Measurements from ENCODE around the gene HS6ST1.
"Not testable (repeated sequence)": the region's sequence is repeated elsewhere in the genome, so short reads cannot be mapped to it uniquely, and the experiment has no call there.

HS6ST1 gene

DNA sequence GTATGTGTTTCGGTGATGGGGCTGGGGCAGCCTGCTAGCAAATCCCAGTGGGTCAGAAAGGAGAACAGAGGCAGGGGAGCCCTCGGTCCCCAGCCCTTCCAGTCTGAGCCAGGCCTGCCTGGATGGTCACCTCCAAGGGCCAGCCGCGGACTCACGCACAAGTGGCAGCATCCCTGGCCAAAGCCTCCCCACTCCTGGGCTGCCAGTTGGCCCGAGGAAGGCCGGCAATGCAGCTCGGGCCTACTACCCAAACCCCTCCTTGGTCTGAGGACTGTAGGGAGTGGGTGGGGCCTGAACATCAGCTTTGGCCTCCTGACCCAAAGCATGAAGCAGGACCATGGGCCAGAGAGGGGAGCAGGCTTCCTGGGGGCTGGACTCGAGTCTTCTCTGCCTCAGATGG lies 51.5 kb downstream of the HS6ST1 start:
- DNase-seq (ENCODE audit: low spot score) = not testable (repeated sequence)

DNA sequence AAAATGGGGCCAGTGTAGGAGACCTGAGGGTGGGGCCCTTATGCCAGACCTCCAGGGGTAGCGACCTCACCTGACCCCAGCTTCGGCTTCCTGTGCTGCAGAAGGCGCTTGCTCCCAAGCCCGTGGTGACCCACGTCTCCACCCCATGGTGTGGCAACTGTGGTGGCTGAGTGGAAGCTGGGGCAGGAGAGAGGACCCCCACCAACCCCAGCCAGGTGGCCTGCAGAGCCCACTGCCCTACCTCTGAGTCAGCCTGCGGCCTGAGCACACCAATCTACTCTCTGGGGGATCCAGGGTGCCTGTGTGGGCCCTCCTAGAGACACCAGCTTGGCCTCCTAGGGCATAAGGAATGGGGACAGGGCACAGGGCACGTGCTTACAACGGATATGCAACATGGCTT lies 52.2 kb downstream of the HS6ST1 start:
- not testable (repeated sequence) for DNase-seq (ENCODE audit: low spot score)

DNA sequence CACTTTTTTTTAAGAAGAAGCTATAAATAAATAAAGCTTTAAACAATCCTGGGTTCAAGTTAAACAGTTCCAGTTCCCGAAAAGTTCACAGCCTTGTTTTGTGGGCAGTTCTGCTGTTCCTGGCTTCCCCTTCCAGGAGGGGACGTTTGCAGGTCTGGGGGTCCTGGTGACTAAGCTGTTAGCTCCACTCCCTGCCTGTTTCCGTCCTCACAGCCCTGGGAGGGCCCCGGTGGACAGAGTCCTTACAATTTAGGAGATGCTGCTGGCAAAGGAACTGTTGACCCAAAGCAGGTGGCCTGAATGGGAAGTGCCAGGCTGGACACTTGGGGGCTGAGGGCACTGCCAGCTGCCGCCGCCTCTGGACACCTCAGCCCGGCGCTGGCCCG lies 53.1 kb downstream of the HS6ST1 start:
- DNase-seq (ENCODE audit: low spot score) = not testable (repeated sequence)

DNA sequence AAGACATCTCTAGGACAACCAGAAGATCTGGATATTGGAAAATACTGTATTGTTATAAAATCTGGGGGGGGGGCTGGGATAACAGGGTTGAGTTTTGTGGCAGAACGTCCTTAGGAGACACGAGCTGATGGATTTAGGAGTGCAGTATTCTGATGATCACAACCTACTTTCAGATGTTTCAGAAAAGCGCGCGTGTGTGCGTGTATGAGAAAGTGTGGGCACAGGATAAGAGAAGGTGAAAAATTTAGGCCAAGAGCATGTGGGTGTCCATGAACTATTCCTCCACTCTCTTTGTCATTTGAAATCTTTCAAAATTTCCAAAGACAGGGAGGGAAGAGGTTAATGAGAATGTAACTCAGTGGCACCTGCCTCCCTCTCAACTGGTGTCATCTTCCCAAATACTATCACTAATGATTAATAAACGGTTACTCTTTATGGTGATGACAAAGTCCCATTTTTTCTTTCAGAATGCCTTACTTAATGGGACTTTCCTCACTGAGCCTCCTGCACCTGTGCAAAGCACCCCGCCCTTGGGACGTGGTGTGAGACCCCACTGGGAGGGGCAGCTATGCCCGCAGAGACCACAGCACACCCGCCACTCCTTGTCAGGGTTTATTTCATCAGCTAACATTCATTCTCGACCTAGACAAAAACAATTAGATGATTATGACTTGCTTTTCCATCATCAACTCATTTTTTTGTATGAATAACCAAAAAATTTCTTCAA lies 53.6 kb downstream of the HS6ST1 start:
- no peak for DNase-seq (ENCODE audit: low spot score)

DNA sequence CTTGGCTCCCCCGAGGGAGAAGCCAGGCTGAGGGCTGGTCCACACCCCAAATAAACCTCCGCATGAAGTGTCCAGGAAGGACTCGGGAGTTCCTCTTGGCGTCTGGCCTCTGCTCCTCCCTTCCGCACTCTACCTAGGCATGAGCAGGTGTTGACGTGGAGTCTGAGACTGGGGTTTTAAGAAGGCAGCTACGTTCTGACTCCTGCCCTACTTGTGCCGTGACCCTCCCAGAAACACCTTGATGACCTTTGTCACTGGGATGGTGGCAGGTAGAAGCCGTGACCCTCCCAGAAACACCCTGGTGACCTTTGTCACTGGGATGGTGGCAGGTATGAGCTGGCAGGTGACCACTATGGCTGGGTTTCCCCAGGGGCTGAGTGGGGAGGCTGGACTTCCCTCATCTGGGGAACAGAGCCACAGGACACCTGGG lies 54.8 kb downstream of the HS6ST1 start:
- DNase-seq (ENCODE audit: low spot score) = no peak

DNA sequence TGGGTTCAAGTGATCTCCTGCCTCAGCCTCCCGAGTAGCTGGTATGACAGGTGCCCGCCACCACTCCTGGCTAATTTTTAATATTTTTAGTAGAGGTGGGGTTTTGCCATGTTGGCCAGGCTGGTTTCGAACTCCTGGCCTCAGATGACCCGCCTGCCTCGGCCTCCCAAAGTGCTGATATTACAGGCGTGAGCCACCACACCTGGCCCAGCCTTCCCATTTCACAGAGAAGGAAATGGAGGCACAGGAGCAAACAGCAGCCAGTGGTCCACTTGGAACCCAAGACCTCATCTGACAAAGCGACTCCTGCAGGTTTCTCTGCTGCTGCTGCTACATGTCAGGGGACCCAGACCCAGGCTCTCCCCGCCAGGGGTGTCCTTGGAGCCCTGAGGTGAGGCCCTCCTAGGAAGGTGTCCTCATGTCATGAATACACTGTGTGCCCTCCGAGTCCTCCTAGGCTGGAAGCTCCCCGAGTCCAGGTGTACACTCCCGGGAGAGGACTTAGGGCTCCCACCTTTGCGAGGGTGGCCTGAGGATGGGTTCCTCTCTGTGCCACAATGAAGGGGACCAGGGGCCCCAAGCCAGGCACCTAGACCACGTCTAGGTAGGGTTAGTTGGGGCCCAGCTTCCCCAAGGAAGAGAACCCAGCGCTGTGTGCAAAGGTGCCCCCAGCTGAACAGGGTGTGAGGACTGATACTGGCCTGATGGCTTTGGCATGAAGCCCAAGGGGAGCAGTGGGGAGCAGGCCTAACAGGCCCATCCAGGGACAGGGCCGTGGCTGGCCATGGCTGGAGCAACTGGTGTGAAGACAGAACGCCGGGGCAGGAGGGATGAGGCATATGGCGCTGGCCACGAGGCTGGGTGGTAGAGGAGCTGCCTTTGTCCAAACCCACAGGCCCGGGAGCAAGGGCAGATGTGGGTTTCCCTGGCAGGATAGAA lies 56.1 kb downstream of the HS6ST1 start:
- DNase-seq (ENCODE audit: low spot score) = no peak

DNA sequence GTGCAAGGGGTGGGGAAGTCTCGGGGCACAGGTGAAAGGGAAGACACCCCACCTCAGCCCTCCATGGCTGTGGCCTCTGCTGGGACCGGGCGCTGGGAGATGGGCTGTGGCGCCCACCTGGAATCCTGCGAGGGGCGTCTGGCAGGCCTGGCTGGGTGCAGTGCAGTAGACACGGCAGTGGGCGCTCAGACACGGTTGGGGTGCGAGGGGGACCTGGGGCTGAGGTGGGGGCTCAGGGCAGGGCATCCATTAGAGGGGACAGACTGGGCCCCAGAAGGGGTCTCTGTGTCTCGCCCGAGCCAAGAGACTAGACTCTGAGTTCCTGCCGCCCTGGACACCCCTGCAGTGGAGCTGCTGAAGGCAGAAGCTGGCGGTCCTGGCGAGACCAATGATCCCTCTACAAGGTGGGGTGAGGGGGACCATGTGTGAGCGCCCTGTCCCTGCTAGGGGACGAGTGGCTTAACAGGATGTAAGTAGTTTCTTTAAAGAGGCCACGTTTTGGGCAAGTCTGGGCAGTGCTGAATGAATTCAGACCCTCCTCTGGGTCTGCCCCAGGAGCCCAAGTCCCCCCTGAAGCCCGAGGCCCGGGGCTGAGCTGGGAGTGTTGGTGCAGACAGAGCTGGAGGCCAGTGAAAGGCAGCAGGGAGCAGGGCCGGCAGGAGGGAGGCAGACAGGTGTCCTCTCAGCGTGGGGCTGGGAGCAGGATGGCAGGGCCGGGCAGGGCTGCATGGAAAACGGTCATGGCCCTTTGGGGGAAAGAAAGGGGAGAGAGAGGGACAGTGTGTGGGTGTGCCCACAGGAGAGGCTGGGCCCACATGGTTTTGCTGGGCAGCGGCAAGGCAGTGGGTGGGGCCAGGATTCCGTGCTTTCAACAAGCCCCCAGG lies 57.2 kb downstream of the HS6ST1 start:
- no peak for DNase-seq (ENCODE audit: low spot score)

DNA sequence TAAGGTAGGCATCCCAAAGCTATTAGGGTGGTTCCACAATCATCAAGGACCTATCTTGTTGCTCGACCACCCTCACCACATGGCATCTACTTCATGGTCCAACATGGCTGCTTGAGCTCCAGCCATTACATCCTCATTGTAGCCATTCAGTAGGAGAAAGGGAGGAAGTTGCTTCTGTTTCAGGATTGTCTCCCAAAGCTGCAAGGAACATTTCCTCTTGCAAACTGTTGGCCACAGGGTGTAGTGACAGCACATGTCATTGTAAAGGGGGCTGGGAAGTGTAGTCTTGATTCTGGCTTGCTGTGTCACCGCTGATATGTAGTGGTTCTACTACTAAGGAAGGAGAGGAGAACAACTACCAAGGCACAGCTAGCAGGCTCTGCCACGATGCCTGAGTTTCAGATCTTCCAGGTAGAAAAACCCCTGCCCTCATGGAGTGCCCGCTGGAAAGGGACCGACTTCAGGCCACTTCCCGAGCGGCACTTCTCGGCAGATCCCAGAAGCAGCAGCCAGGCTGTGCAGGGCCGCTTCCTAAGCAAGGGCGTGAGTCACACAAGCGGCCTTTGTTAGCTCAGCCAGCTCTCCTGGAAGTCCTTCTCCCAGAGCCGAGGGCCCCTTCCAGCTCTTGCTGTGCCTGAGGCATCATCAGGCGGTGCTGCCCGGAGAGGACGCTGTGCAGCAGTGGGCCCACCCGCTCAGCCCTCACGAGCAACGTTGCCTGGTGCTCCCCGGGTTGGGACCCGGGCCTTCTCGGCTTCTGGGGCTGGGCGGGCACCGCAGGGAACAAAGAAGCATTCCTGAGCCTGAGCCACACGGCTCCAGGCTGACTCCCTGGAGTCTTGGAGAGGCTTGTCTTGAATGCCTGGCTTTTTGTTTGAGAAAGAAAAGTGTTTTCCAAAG lies 58.2 kb downstream of the HS6ST1 start:
- no peak for DNase-seq (ENCODE audit: low spot score)

DNA sequence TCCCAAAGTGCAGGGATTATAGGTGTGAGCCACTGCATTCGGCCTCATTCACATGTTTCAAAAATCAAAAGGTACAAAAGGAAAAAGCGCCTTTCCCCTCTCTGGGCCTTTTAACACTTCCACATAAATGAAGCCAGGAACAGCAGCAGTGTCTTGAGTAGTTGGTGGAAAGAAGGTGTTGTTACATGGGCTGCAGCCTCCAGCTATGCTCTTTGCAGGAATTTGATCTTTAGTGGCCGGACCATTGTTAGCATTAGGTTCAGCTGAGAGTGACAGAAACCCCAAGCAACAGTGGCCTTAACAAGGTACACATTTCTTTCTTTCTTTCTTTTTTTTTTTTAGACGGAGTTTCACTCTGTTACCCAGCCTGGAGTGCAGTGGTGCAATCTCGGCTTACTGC lies 59.1 kb downstream of the HS6ST1 start:
- no peak for DNase-seq (ENCODE audit: low spot score)

DNA sequence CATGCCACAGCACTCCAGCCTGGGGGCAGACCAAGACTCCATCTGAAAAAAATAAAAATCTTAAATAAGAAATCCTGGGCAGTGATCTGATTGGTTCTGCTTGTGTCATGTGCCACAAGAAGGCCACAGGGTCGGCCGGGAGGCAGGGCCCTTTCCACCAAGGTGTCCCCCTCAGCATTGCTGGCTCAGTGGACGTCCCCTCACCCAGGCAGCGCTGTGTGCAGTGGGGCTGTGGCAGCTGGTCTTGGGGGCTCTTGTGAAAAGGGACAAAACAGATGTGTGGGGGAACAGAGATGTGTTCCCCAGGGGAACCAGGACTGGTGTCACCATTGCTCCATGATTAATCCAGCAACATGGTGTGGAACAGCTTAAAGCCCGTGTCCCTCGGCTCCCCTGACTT lies 60.5 kb downstream of the HS6ST1 start:
- DNase-seq (ENCODE audit: low spot score) = no peak

DNA sequence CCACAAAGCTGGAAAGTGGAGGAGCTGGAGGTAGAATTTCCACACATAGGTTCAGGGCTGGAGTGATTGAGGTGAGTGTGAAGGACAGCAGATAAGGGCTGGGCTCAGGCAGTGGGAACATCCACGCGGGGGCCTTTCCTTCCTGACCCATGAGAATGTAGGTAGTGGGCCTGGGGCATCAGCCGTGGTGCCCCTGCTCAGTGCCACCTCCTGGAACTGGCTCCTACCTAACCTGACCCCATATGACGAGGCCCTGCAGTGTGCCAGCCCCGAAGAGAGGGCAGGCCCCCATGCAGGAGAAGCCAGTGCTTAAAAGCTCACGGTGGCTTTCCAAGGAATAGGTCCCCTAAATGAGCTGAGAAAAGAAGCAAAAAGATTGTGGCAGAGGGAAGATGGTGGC lies 66.2 kb downstream of the HS6ST1 start:
- no peak for DNase-seq (ENCODE audit: low spot score)

DNA sequence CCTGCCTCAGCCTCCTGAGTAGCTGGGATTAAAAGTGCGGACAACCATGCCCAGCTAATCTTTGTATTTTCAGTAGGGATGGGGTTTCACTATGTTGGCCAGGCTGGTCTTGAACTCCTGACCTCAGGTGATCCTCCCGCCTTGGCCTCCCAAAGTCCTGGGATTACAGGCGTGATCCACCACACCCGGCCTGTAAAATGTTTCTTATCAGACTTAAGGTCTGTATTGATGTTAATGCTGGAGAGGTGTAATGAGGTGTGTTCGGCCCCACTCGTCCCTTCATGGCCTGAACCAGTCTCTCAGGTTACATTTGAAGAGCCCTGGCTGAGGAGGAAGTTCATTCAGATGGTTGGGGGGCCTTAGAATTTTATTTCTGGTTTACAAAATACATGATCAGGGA lies 66.6 kb downstream of the HS6ST1 start:
- not testable (repeated sequence) for DNase-seq (ENCODE audit: low spot score)

DNA sequence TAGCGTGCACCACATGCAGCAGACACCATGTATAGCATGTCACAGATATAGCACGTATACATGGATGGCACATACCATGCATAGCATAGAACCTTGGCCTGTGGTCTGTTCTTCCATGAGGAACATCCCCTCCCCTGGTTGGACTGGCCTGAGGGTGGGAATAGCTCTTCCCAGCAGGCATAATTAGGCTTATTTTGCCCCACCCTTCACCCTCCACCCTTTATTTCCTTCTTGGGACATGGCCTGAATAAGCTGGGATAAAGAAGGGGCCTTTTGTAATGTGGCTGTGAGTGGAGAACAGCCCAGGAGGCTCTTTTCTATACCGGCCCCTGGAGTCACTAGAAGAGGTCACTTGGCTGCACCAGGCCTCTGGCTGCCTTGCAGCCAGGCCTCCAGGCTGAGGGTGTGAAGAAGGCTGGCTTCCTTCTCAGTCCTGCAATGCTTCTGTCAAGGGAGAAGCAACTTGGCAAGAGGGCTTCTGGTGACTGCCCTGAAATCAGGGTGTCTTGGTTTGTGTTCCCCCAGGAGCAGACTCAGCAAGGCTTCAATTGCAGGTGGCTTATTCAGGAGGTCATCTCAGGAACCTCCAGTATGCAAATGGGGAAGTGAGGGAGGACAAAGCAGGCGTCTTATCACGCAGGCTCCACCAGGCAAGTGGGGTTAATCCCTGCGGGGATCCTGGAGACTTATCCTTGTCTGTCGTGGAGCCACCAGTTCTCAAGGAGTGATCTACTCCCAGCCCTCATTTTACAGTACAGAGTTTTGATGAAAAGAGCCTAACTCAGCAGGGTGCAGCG lies 68.2 kb downstream of the HS6ST1 start:
- no peak for DNase-seq (ENCODE audit: low spot score)

DNA sequence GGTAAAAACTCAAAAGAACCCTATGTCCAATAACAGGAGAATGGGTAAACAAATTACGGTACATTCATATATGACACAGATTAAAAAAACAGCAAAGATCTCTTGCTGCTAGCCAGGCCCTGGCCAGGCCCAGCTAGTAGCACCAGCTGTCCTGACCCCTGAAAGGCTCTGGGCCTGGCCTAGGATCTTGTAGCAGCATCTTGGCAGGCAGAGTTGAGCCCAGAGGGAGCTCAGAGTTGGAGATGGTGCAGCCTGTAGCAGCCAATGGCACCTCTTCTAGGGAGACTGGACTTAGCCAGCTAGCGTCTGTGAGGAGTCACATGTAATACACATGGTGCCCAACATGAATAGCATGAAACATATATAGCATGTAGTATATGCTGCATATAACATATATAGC lies 69.1 kb downstream of the HS6ST1 start:
- no peak for DNase-seq (ENCODE audit: low spot score)

DNA sequence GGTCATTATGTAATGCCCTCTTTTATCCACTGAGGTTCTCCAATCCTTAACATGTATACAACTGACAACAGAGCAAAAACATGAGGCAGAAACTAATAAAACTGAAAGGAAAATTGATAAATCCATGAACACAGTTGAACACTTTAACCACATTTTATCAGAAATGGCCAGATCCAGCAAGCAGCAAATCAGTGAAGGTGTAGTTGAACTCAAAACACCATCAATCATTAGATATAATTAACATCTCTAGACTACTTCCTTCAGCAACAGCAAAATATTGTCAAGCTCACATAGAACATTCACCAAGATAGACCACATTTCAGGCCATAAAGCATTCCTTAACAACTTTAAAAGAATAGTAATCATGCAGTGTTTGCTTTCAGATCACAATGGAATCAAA lies 72.9 kb downstream of the HS6ST1 start:
- DNase-seq (ENCODE audit: low spot score) = no peak

DNA sequence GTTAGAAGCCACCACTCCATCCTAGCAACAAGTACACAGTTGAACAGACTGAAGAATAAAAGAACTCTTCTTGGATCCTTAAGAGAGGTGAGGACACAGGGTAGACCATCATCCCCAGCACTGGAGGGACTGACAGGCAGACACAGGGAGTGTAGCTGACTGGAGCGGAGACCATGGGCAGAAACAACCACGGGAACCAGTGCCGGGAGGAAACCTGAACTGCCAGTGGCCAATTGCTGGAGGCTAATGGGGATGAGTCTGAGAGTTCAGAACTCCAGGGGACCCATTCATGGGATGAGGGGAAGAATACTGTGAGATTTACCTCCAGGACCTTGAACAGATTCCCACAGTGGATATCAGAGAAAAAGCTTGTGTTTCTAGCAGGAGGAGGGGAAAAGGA lies 76.8 kb downstream of the HS6ST1 start:
- DNase-seq (ENCODE audit: low spot score) = no peak

DNA sequence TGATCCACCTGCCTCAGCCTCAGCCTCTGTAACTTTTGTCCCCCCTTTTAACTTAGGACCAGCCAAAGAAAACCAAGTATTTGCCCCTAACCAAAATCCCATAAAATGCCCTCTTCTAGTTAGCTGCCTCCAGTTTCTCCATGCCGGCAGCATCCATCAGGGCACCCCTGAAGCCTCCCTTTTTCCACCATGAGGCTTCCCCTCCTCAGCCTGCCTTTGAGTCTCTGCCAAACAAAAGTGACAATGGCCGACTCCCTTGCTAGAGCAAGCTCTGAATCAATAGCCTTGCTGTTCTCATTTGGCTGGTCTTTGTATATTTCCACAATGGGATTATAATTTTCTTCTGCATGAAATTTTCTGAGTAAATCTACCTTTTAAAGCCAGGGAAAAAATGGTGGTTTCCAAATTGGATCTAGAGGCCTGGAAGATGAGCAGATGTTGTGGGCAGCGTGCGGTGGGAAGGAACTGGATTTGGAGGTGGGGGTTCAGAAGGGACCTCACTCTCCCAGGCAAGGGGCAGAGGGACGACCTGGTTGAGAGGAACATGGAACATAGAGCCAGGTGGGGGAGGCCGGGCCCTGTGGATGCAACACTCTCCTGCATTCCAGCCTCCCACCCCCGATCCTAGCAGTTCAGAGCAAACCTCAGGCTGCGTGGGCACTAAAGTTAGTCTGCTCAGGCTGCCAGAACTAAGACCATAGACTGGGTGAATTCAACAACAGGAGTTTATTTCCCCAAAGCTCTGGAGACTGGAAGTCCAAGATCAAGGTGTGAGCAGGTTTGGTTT lies 80.6 kb downstream of the HS6ST1 start:
- DNase-seq (ENCODE audit: low spot score) = no peak

DNA sequence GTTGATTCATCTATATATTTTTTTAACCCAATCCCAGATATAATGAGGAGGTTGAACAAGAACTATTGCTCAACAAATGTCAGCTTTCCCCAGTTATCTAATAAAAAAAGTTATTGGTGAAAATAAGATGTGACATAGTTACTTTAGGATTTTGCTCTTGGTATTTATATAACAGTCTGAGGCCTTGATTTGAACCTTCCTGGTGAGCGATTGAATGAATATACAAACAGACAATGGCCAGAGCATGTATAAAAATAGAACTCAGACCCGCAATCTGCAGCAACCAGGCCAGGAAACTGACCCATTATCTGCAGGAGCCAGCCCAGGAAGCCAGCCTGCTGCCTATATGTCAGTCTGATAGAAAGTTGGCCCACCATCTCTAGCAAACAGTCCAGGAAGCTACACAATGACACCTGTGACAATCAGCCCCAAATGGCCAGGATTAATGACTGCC lies 81.6 kb downstream of the HS6ST1 start:
- no peak for DNase-seq (ENCODE audit: low spot score)

DNA sequence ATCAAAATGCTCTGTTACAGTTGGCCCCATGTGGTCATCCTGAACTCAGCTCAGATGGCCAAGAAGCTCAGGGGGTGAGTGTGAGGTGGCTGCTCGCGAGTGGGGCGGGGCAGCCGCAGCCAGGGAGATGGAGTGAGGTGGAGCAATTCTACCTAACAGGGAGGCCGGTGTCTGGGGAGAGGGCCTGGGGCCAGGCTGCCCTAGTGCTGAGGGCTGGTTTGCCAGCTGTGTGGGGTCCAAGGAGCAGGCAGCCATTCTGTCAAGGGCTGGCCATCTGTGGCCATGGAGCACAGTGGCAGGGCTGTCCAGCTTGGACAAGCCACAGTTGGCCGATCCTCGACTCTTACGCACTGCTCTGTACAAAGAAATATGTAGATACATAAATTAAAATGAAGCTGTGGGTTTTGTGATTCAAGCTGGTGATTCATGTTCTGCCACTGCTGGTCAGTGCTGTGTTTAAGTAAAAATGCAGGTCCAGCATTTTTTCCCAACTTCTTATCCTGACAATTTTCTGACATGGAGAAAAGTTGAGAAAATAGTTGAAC lies 82.1 kb downstream of the HS6ST1 start:
- DNase-seq (ENCODE audit: low spot score) = no peak
